Panc1 (cell line): Measurements from ENCODE around the gene ELAVL4.

Experiments
- CTCF ChIP-seq: fragments of 450-650 bp; IDR thresholded peaks from 2 replicates; pipeline ENCODE4 v1.5.1; 2017; ENCODE audit warnings: mild to moderate bottlenecking
- POLR2AphosphoS5 ChIP-seq: IDR thresholded peaks from 2 replicates; pipeline ENCODE4 v1.6.1; 2012; ENCODE audit warnings: mild to moderate bottlenecking, low read depth, low read length, moderate library complexity
- REST ChIP-seq, 2 experiments: IDR thresholded peaks; 2 replicates each; pipeline ENCODE4 v1.6.1; 2011 to 2012; ENCODE audit warnings: low read depth in 2 of 2, control low read depth in 1 of 2, low read length in 1 of 2, mild to moderate bottlenecking in 1 of 2, moderate library complexity in 1 of 2; ENCODE audit not compliant: insufficient read depth in 1 of 2
- SIN3A ChIP-seq: IDR thresholded peaks from 2 replicates; pipeline ENCODE4 v1.6.1; 2012; ENCODE audit warnings: low read depth, mild to moderate bottlenecking, low read length, moderate library complexity, borderline replicate concordance; ENCODE audit not compliant: insufficient read depth
- TCF7L2 ChIP-seq: IDR thresholded peaks from 2 replicates; pipeline ENCODE4 v1.6.1; 2011; ENCODE audit warnings: mild to moderate bottlenecking, low read depth, low read length, inconsistent platforms

GRCh38 chr1:50208315-50208714, 99.6 kb downstream of the ELAVL4 start:
- TF ChIP-seq CTCF (no peak), TCF7L2 (no peak), POLR2AphosphoS5 (no peak), REST (IDR thresholded peaks at IDR 0.05; ENCODE audit: insufficient read depth in 1 of 2, low read depth in 2 of 2, low read length in 1 of 2) (no peak), SIN3A (no peak)
